HG02938 (cell line): Measurements from ENCODE around the gene FBXO10.
A peak's percentile ranks its signal among the peaks of the same experiment; 100 is the strongest.
"Not testable (repeated sequence)": the region's sequence is repeated elsewhere in the genome, so short reads cannot be mapped to it uniquely, and the experiment has no call there.

Source experiments
- ATAC-seq: cut with Tn5 transposase; IDR thresholded peaks from one replicate; pipeline ENCODE4 v1.9.1; 2021; ENCODE audit warnings: mild to moderate bottlenecking, moderate library complexity; ENCODE audit not compliant: unreplicated experiment

The FBXO10 gene

GRCh38 chr9:37575921-37576721 is at the start of gene FBXO10:
TSS of gene FBXO10 (minus strand) at chr9:37576380. CDS start at chr9:37541768, 34,612 bp downstream.
- peak; percentile 55 for ATAC-seq

DNA sequence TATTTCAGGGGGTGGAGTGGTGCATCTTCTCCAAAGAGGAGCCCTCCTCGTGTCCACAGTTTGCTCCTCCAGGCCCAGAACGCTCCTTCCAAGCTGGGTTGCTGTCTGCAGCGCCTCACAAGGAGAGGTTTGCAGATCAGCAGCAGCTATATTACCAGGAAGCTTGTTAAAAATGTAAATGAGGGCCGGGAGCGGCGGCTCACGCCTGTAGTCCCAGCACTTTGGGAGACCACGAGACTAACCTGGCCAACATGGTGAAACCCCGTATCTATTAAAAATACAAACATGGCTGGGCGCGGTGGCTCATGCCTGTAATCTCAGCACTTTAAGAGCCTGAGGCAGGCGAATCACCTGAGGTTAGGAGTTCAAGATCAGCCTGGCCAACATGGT is 49.6 kb upstream of the FBXO10 start:
- ATAC-seq: no peak

- ATAC-seq: no peak
Observed at GRCh38 chr9:37625036-37625757, 49.0 kb upstream of the FBXO10 start.

DNA sequence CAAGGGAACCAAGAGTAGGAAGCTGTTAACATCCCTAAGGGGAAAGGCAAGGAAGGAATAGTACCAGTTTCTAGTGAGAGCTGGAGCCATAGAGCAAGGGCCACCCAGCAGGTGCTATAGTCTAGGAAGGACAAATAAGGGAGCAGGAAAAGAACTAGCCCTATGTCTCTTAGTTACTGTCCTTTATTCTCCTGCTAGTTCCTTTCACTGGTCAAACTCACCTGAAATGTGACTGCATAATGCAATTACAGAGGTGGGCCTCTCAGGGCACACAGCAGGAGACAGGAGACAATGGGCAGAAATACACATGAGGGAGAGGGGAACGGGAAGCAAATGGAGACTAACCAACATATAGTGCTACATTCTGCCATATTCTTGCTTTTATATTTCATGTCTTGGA is 47.9 kb upstream of the FBXO10 start:
- no peak for ATAC-seq

- ATAC-seq: no peak
Observed at GRCh38 chr9:37623267-37623666, 47.1 kb upstream of the FBXO10 start.

DNA sequence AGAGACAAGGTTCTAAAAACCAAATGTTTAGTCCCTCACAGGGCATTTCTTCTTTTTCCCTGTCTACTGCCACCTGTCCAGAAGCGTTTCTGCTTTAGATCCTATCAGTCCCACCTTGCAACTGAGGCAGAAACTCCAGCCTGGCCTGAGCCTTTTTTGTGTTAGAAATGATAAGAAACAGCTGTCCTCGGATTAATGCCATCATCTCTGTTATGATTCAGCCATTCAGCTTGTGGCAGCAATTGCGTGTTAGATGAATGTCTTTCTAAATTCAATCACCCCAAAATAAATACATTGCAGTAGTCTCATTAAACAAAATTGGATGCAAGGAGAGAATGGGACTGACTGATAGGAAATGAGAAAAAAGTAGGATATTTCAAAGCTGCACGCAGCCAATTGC is 46.3 kb upstream of the FBXO10 start:
- ATAC-seq: no peak

- no peak for ATAC-seq
Observed at GRCh38 chr9:37621273-37622121, 45.3 kb upstream of the FBXO10 start.

GRCh38 chr9:37620396-37620795 is 44.2 kb upstream of the FBXO10 start:
- no peak for ATAC-seq

GRCh38 chr9:37619806-37620205 is 43.6 kb upstream of the FBXO10 start:
- no peak for ATAC-seq

DNA sequence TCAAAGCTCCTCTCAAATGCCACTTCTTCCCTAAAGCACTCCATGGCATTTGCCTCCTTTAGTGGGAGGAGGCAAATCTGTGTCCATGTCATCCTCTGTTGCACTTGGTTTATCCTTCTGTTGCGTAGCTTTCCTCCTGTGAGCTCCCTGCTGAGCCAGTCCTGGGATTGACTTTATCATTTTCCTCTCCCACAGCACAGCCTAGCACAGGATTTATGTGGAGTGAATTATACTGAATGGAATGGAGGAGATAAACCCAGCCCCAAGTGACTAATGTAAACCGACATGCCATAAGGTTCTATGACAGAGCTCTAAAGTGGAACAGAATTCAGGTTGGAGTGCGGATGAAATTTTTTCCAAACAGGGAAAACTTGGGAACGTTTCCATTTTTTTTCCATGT is 42.6 kb upstream of the FBXO10 start:
- ATAC-seq: no peak

DNA sequence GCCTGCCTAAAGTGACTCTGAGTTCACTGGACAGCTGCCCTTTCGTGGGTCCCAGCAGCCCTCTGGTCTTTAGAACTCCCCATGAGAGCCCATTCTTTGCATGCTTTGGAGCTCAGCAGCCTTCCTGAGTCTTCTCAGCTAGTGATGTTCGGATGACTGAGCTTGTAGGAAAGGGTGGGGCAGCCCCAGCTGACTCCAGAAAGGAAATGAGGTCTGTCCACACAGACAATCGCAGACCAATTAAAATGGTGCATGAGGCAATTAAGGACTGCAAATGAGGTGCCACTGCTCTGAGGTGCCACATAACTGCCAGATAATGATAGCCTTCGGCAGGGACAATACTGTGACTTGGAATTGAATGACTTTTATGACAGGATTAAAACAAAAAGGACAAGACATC is 41.7 kb upstream of the FBXO10 start:
- ATAC-seq: no peak

- ATAC-seq: no peak
Observed at GRCh38 chr9:37617161-37617560, 41.0 kb upstream of the FBXO10 start.

DNA sequence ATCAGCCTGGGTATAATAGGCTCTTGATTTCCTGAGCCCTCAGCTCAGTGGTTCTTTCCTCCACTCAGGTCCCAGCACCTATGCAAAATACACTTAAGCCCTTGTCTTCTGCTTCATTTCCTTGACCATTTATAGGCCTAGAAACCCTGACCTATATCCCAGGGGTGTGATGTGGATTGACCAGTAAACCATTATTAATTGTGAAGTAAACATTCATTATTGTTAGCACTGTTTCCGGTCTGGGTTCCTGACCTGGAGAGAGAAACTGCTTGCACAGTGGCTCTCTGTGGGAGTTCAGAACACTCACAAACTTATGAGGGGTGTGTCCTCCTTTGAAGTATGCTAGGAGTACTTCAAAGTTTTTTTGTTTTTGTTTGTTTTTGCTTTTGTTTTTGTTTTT is 35.8 kb upstream of the FBXO10 start:
- ATAC-seq: no peak

DNA sequence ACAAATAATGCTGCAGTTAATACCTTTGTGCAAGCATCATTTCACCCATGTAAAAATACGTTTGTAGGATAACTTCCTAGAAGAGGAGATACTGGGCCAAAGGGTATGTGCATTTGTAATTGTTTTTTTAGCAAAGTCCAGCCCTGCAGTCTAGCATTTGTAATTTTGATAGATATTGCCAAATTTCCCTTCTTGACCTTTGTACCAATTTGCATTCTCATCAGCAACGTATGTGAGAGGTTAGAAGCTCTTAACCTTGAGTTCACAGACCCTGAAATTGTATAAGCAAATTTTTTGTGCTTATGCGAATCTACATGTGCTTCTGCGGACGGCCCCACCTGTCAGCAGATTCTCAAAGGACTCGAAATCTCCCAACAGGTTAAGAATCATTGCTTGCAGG is 34.8 kb upstream of the FBXO10 start:
- no peak for ATAC-seq

DNA sequence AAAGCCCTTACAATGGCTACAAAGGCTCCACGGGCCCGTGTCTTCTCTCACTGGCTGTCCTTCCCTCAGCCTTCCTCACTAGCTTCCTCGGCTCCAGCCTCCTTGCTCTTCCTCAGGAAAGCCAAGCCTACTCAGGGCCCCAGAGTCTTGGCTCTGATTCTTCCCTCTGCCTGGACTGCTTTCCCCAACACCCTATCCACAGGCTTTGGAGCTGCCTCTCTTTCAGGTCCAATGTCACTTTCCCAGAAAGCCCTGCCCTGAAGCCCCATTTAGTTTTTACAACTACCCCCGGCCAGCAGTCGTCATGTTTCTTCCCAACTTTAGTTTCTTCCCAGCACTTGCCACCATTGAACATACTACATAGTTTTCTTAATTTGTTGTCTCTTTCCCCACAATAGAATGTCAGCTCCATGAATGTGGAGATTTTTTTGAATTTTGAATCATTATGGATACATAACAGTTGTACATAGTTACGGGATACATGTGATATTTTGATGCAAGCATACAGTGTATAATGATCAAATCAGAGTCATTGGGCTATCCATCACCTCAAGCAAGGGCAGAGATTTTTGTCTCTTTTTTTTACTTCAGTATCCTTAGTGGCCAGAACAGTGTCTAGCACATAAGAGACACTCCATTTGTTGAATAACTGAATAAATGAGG is 33.7 kb upstream of the FBXO10 start:
- no peak for ATAC-seq

- ATAC-seq: no peak
Observed at GRCh38 chr9:37608250-37608649, 32.1 kb upstream of the FBXO10 start.

- ATAC-seq: no peak
Observed at GRCh38 chr9:37604296-37604695, 28.1 kb upstream of the FBXO10 start.

DNA sequence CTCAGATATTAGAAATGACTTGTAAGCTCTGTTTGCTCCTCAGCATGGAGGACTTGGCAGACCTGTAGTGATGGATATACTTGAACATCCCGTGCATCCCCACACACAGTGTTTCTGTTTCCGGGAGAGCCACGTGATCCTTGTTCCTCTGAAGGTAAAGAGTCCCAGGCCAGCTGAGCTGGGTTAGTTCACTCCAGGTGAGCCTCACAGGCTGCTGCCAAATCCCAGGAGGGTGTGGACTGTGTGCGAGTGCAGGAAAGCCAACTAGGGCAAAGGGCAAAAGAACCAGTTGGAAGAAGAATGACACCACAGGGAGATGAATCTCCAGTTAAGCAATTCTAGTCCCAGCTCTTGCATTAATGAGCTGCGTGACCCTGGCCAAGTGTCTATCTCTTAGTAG is 26.6 kb upstream of the FBXO10 start:
- ATAC-seq: no peak

DNA sequence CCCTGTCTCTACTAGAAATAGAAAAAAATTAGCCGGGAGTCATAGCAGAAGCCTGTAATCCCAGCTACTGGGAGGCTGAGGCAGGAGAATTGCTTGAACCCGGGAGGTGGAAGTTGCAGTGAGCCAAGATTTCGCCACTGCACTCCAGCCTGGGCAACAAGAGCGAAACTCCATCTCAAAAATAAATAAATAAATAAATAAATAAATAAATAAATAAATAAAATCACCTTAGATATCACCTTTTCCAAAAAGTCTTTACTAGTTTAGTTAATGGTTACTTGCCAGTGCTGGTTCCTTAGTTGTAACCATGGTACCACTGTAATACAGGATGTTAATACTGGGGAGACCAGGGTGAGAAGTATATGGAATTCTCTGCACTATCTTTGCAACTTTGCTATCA is 25.9 kb upstream of the FBXO10 start:
- not testable (repeated sequence) for ATAC-seq

DNA sequence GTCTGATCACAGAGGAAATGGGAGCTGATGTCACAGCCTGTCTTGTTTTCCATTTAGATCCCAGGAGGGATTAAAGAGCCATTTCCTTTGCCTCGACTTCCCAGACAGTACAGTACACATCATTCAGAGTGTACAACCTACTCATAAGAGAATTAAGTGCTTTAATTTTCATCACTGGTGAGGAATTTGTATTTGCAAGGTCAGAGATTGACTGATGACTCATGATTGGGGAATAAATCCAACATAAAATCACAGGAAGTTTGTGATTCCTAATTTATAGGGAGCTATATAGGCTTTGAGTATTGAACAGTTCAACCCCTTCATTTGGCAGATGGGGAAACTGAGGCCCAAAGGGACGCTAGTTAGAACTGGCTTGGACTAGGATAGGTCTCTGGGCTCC is 20.3 kb upstream of the FBXO10 start:
- ATAC-seq: no peak

DNA sequence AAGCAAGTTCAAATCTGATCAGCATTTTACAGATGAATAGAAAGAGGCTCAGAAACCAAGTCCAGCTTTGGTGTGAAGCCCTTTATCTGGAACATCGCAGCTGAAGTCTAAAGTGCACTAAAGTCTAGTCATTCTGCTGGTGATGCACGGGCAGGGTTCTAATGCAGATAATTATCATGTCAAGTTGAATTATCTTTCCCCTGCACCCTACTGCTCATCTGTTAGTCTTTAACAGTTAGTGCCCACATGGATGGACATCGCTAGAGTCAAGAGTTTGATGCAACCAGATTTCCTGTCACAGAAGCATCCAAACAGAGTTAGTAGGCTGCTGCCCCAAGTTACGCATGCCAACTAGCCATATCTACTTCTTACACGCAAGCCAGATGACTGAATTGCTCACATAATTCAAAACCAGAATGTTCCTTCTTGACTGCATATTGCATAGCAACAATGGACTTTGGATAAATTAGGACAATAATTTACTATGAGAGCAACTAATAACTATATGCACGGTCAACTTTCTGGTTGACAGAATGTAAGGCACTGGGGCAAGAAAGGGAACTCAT is 17.8 kb upstream of the FBXO10 start:
- no peak for ATAC-seq
